SK-N-SH (cell line): ENCODE measurements around the gene PPFIBP2. TPM values are rescaled to one million over a fixed set of nuclear protein-coding genes. Genes with fewer than 3 reads are reported as not detected.

Experiments
- CTCF ChIA-PET: fragments of 300-600, 350-600 bp; formaldehyde crosslinking; extraction: SDS; loops from one replicate; lab custom pipeline; 2021; lab: Yijun Ruan, JAX
- POLR2A ChIA-PET: fragments of 350-600 bp; sonication (Branson Sonifier 250); formaldehyde crosslinking; extraction: SDS; loops from one replicate; lab custom pipeline; 2020; ENCODE audit warnings: antibody characterized with exemption, inconsistent platforms; lab: Yijun Ruan, JAX
- DNase-seq: peaks from one replicate; pipeline ENCODE4 v3.0.0; 2012
- H2AFZ ChIP-seq: fragments of 200-600 bp; sonication (generic); 2 replicates; pipeline ENCODE4 v1.8.1; 2016; ENCODE audit warnings: antibody characterized with exemption, mild to moderate bottlenecking, low read depth
- H3F3A ChIP-seq: fragments of 200-600 bp; sonication (generic); replicated peaks from 2 replicates; pipeline ENCODE3; 2016; ENCODE audit warnings: antibody characterized with exemption, mild to moderate bottlenecking; ENCODE audit not compliant: insufficient read depth
- H3K27ac ChIP-seq, 2 experiments: fragments of 200-500 bp in 1 of 2; fragments of 200-600 bp in 1 of 2; sonication (Bioruptor generic) in 1 of 2; sonication (generic), shearing (Covaris generic) in 1 of 2; 2 replicates each; pipeline versions ENCODE4 v1.5.1 to v1.6.1; 2014 to 2016; ENCODE audit warnings: low read depth in 2 of 2, inconsistent platforms in 1 of 2, low read length in 1 of 2, mild to moderate bottlenecking in 1 of 2, mixed read lengths in 1 of 2
- H3K27me3 ChIP-seq: fragments of 200-600 bp; sonication (generic), shearing (Covaris generic); 2 replicates; pipeline ENCODE4 v1.6.1; 2016; ENCODE audit warnings: mixed run types; ENCODE audit not compliant: insufficient read depth
- H3K36me3 ChIP-seq, 2 experiments: fragments of 200-500 bp in 1 of 2; fragments of 200-600 bp in 1 of 2; sonication (Bioruptor generic) in 1 of 2; sonication (generic) in 1 of 2; replicated peaks in 1 of 2; 2 replicates each; pipeline versions ENCODE3 to v1.5.1; 2014 to 2016; ENCODE audit warnings: low read length in 1 of 2, mild to moderate bottlenecking in 1 of 2; ENCODE audit not compliant: insufficient read depth in 2 of 2, control insufficient read depth in 1 of 2
- H3K4me1 ChIP-seq, 2 experiments: fragments of 200-500 bp in 1 of 2; fragments of 200-600 bp in 1 of 2; sonication (Bioruptor generic) in 1 of 2; sonication (generic), shearing (Covaris generic) in 1 of 2; 2 replicates each; pipeline versions ENCODE4 v1.5.1 to v1.6.1; 2014 to 2016; ENCODE audit warnings: low read depth in 1 of 2, low read length in 1 of 2, mixed run types in 1 of 2; ENCODE audit not compliant: insufficient read depth in 2 of 2, control insufficient read depth in 1 of 2
- H3K4me2 ChIP-seq: fragments of 200-600 bp; sonication (generic), shearing (Covaris generic); 2 replicates; pipeline ENCODE4 v1.6.1; 2017; ENCODE audit warnings: mixed run types
- H3K4me3 ChIP-seq, 2 experiments: fragments of 200-500 bp in 1 of 2; fragments of 200-600 bp in 1 of 2; sonication (Bioruptor generic) in 1 of 2; sonication (generic), shearing (Covaris generic) in 1 of 2; 2 replicates each; pipeline versions ENCODE4 v1.5.1 to v1.8.1; 2014 to 2016; ENCODE audit warnings: low read depth in 2 of 2, inconsistent platforms in 1 of 2, low read length in 1 of 2, mild to moderate bottlenecking in 1 of 2, mixed read lengths in 1 of 2, moderate library complexity in 1 of 2
- H3K79me2 ChIP-seq: fragments of 200-600 bp; sonication (generic); 2 replicates; pipeline ENCODE4 v1.8.1; 2017; ENCODE audit warnings: mild to moderate bottlenecking; ENCODE audit not compliant: insufficient read depth
- H3K9ac ChIP-seq: fragments of 200-600 bp; sonication (generic); 2 replicates; pipeline ENCODE4 v1.6.1; 2017; ENCODE audit warnings: mixed run types
- H3K9me2 ChIP-seq: fragments of 200-600 bp; sonication (generic); 2 replicates; pipeline ENCODE4 v1.6.1; 2017; ENCODE audit warnings: mixed run types
- H3K9me3 ChIP-seq: fragments of 200-600 bp; sonication (generic); 2 replicates; pipeline ENCODE4 v1.6.1; 2017; ENCODE audit warnings: mixed run types, mild to moderate bottlenecking, moderate library complexity
- H4K20me1 ChIP-seq: fragments of 200-600 bp; sonication (generic); 2 replicates; pipeline ENCODE4 v1.6.1; 2017; ENCODE audit warnings: mild to moderate bottlenecking, mixed run types; ENCODE audit not compliant: insufficient read depth
- CHD2 ChIP-seq: fragments of 150-350 bp; IDR thresholded peaks from 2 replicates; pipeline ENCODE4 v1.6.1; 2018; ENCODE audit warnings: low read length; ENCODE audit not compliant: partially characterized antibody
- NRF1 ChIP-seq: IDR thresholded peaks from 2 replicates; pipeline ENCODE4 v1.6.1; 2012; ENCODE audit warnings: low read depth, mild to moderate bottlenecking, low read length
- RAD21 ChIP-seq: IDR thresholded peaks from 2 replicates; pipeline ENCODE4 v1.6.1; 2012; ENCODE audit warnings: mild to moderate bottlenecking, low read length
- RCOR1 ChIP-seq: fragments of 150-350 bp; IDR thresholded peaks from 2 replicates; pipeline ENCODE4 v1.6.1; 2017; ENCODE audit warnings: antibody characterized with exemption, low read length
- RXRA ChIP-seq: IDR thresholded peaks from 2 replicates; pipeline ENCODE4 v1.4.0; 2012; ENCODE audit warnings: low read depth, mild to moderate bottlenecking, borderline replicate concordance
- TEAD4 ChIP-seq: IDR thresholded peaks from 2 replicates; pipeline ENCODE4 v1.4.0; 2012; ENCODE audit warnings: mild to moderate bottlenecking, borderline replicate concordance; ENCODE audit not compliant: insufficient read depth
- USF1 ChIP-seq: IDR thresholded peaks from 2 replicates; pipeline ENCODE4 v1.4.0; 2012; ENCODE audit warnings: low read depth, borderline replicate concordance
- WGBS: methylation state at CpG from one replicate; pipeline ENCODE4 v1.1.6; 2017; ENCODE audit warnings: low lambda C conversion rate; 5-methylcytosine and 5-hydroxymethylcytosine counted together
- polyA plus RNA-seq, 3 experiments: library from polyadenylated mRNA; depleted of rRNA; stranded (reverse); fragments of >200 nt; gene quantifications; 2 replicates each; pipeline ENCODE4 v1.2.3, GENCODE V29; 2012
- TF ChIP-seq, protein P1 (sequence below): fragments of 200-600 bp; sonication (generic); IDR thresholded peaks from 2 replicates; pipeline ENCODE4 v1.6.1; 2017; ENCODE audit warnings: antibody characterized with exemption, mild to moderate bottlenecking, moderate library complexity

The PPFIBP2 gene
- polyA plus RNA-seq, 1 of the 3 experiments (the other 2 are of a cell fraction), result 0.67 TPM

DNA sequence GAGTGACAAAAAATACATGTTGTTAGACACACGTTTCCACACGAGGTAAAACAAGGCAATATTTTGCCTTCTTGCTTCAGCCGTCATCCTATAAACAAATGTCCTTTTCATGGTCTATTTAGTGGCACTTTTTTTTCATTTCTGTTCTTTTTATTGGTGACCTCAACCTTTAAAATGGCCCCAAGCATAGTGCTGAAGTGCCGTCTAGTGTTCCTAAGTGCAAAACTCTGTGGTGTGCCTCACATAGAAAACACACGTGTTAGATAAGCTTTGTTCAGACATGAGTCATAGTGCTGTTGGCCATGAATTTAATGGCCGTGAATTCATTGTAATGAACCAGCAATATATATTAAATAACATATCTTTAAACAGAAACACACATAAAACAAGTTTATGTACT is 176.8 kb downstream of the PPFIBP2 start:
- Histone ChIP-seq H3F3A (no peaks in the 10 kb centered on the region), H3K27me3 (peaks cover 20% of the 10 kb centered on the region; the same call in 1 of the 2 replicates), H3K4me2 (no peak overlapping the region), H3K4me3 (no peak overlapping the region), H3K27ac (no peak overlapping the region), H3K79me2 (no peaks in the 10 kb centered on the region), H2AFZ (no peak overlapping the region), H3K4me1 (peaks cover 0 to 2% of the 10 kb centered on the region in 2 experiments; a peak in 1 of 4 replicates), H3K36me3 (no peaks in the 10 kb centered on the region), H3K9me2 (no peaks in the 10 kb centered on the region), H3K9me3 (no peaks in the 10 kb centered on the region), H3K9ac (no peak overlapping the region), H4K20me1 (no peaks in the 10 kb centered on the region)
- 27% methylated on average over 6 of the region's 6 CpGs for WGBS
- ChIA-PET CTCF (interaction anchor here (0.7 to 8.1 kb wide), 12 partner anchors 15 to 1019 kb away, joined by 3 to 71 read pairs (median 4); no protein-coding TSS in a partner anchor), POLR2A (interaction anchor here (0.6 kb wide), 1 partner anchor 14 kb away, joined by 3 read pairs; no protein-coding TSS in a partner anchor)
- TF ChIP-seq, protein P1, sequence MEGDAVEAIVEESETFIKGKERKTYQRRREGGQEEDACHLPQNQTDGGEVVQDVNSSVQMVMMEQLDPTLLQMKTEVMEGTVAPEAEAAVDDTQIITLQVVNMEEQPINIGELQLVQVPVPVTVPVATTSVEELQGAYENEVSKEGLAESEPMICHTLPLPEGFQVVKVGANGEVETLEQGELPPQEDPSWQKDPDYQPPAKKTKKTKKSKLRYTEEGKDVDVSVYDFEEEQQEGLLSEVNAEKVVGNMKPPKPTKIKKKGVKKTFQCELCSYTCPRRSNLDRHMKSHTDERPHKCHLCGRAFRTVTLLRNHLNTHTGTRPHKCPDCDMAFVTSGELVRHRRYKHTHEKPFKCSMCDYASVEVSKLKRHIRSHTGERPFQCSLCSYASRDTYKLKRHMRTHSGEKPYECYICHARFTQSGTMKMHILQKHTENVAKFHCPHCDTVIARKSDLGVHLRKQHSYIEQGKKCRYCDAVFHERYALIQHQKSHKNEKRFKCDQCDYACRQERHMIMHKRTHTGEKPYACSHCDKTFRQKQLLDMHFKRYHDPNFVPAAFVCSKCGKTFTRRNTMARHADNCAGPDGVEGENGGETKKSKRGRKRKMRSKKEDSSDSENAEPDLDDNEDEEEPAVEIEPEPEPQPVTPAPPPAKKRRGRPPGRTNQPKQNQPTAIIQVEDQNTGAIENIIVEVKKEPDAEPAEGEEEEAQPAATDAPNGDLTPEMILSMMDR, result peak; percentile 18; the same call in 1 of the 2 replicates
- TF ChIP-seq CHD2, result no peak
- TF ChIP-seq NRF1, result no peak
- peak; percentile 38 for TF ChIP-seq RAD21
- DNase-seq, result no peak

- Histone ChIP-seq H3K4me3 (no peak overlapping the region), H3K9me2 (no peaks in the 10 kb centered on the region), H3K27ac (no peak overlapping the region), H3K4me2 (no peak overlapping the region), H2AFZ (no peak overlapping the region), H3K9me3 (no peaks in the 10 kb centered on the region), H3K9ac (no peak overlapping the region), H3K4me1 (peaks cover 0 to 2% of the 10 kb centered on the region in 2 experiments; a peak in 1 of 4 replicates), H3K36me3 (no peaks in the 10 kb centered on the region), H3K79me2 (no peaks in the 10 kb centered on the region), H3F3A (no peaks in the 10 kb centered on the region), H4K20me1 (no peaks in the 10 kb centered on the region), H3K27me3 (peaks cover 19% of the 10 kb centered on the region; the same call in 1 of the 2 replicates)
- POLR2A ChIA-PET, result no interaction called here
- WGBS, result 51% methylated on average over 6 of the region's 6 CpGs
- TF ChIP-seq USF1 (no peak), RCOR1 (no peak), TEAD4 (no peak), RXRA (no peak)
- DNase-seq, result no peak
- CTCF ChIA-PET, result interaction anchor here (0.8 to 8.1 kb wide), 6 partner anchors 35 to 594 kb away, joined by 3 to 71 read pairs (median 4); partner anchors contain the start of gene EIF3F
Measured at GRCh38 chr11:7691759-7692350, 178.1 kb downstream of the PPFIBP2 start.
